Type B pancreatic cell (in vitro differentiated cells): ENCODE measurements around the gene VTN. TPM values are rescaled to one million over a fixed set of nuclear protein-coding genes. Genes with fewer than 3 reads are reported as not detected.

Experiments used
- DNase-seq: peaks from one replicate; pipeline ENCODE4 v3.0.0; 2021; ENCODE audit warnings: mixed read lengths; ENCODE audit not compliant: unreplicated experiment; ENCODE audit errors: extremely low spot score
- H3K27ac Mint-ChIP-seq: 2 replicates; pipeline ENCODE4 v1.8.0; 2021; ENCODE audit warnings: mild to moderate bottlenecking, mixed read lengths
- H3K27me3 Mint-ChIP-seq: 2 replicates; pipeline ENCODE4 v1.8.0; 2021; ENCODE audit warnings: mixed read lengths
- H3K36me3 Mint-ChIP-seq: 2 replicates; pipeline ENCODE4 v1.8.0; 2021; ENCODE audit warnings: mixed read lengths
- H3K4me1 Mint-ChIP-seq: one replicate; pipeline ENCODE4 v1.8.0; 2021; ENCODE audit warnings: mixed read lengths; ENCODE audit not compliant: unreplicated experiment
- H3K4me3 Mint-ChIP-seq: 2 replicates; pipeline ENCODE4 v1.8.0; 2021; ENCODE audit warnings: mild to moderate bottlenecking, mixed read lengths
- H3K9me3 Mint-ChIP-seq: 2 replicates; pipeline ENCODE4 v1.8.0; 2021; ENCODE audit warnings: mixed read lengths
- total RNA-seq: library from RNA; stranded (reverse); gene quantifications from 2 replicates; pipeline ENCODE4 v1.2.1, GENCODE V29; 2021; ENCODE audit warnings: low replicate concordance
- TF ChIP-seq, protein P1 (sequence below): fragments of 200-600 bp; sonication (generic); conservative IDR thresholded peaks from 2 replicates; pipeline ENCODE4 v1.5.0; 2021; ENCODE audit warnings: antibody characterized with exemption, mild to moderate bottlenecking

The VTN gene
- total RNA-seq, 1 donor from 2014 or later, result 20.3 TPM

DNA sequence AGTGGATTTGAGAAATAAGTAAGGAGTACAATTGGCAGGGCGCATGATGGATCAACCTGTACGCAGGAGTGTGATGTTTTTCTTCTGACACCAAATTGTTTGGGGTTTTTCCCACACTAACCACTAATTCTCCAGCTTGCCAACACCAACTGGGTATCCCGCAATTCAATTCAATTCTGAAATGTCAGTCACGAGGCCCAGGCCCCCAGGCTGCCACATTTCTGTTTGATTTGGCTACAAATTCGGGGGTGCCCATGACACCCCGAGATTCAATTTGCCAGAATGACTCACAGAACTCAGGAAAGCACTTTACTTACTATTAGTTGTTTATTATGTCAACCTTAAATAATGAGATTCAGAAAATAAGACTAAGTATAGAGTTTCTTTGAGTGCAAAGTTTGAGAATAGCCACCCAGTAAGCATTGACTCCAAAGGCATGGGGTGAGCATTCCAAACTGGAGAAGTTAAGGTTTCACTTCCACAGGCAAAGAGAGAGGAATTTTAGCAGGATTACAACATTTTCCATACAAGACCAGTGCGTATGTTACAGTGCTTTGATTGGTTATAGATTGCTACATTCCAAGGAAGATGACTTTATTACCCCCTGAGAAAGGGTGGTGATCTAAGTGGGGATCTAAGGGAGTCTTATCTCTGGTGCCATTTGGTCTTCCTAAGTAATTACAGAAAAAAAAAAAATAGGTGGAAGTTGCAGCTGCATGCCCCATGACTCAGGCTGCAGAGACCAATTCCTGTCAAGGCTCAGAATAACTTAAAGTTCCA is 24.4 kb upstream of the VTN start:
- Mint-ChIP-seq H3K27me3 (no peaks in the 10 kb centered on the region), H3K27ac (no peak overlapping the region), H3K9me3 (no peaks in the 10 kb centered on the region), H3K4me1 (peaks cover 11% of the 10 kb centered on the region), H3K36me3 (peaks cover 21% of the 10 kb centered on the region), H3K4me3 (no peak overlapping the region)
- TF ChIP-seq, protein P1, sequence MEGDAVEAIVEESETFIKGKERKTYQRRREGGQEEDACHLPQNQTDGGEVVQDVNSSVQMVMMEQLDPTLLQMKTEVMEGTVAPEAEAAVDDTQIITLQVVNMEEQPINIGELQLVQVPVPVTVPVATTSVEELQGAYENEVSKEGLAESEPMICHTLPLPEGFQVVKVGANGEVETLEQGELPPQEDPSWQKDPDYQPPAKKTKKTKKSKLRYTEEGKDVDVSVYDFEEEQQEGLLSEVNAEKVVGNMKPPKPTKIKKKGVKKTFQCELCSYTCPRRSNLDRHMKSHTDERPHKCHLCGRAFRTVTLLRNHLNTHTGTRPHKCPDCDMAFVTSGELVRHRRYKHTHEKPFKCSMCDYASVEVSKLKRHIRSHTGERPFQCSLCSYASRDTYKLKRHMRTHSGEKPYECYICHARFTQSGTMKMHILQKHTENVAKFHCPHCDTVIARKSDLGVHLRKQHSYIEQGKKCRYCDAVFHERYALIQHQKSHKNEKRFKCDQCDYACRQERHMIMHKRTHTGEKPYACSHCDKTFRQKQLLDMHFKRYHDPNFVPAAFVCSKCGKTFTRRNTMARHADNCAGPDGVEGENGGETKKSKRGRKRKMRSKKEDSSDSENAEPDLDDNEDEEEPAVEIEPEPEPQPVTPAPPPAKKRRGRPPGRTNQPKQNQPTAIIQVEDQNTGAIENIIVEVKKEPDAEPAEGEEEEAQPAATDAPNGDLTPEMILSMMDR, result no peak
- no peak for DNase-seq

DNA sequence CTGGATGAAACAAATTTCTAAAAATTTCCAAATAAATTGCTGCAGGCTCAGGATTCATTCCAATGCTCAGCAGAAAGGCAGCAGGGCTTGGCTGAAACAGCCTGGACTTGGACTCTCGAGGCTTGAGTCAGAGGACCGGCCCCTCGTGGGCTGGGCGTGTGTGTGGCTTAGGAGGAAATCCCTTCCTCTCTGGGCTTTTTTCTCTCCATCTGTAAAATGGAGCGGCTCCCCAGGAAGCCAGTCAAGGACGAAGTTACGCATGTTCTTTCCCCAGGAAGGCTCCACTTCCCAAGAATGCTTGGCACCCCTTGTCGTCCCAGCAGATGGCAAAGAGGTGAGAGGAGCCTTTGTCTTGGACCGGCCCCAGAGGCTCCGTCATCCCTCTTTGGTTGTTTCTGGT is 22.4 kb upstream of the VTN start:
- no peaks in the 10 kb centered on the region for H3K4me1 Mint-ChIP-seq
- H3K9me3 Mint-ChIP-seq, result no peaks in the 10 kb centered on the region
- no peak overlapping the region for H3K27ac Mint-ChIP-seq
- DNase-seq, result no peak
- H3K36me3 Mint-ChIP-seq, result peaks cover 25% of the 10 kb centered on the region
- H3K27me3 Mint-ChIP-seq, result no peaks in the 10 kb centered on the region
- TF ChIP-seq, protein P1, result no peak
- no peak overlapping the region for H3K4me3 Mint-ChIP-seq

DNA sequence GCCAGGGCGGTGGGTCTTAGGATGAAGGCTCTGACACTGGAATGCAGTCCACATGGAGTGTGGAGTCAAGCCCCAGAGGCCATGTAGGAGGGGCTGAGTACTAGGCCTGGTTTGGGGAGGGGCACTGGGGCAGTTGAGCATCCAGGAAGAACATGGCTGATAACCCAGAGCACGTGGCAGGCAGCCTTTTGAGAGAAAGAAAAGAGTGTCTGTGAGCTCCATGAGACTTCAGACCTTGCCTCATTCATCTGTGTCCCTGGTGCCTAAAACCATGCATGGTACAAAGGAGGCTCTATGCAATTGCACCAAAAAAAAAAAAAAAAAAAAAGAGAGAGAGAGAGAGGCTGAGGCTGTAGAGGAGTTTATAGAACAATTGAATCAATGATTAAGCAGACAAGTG is 21.3 kb upstream of the VTN start:
- no peak overlapping the region for H3K27ac Mint-ChIP-seq
- no peak for DNase-seq

DNA sequence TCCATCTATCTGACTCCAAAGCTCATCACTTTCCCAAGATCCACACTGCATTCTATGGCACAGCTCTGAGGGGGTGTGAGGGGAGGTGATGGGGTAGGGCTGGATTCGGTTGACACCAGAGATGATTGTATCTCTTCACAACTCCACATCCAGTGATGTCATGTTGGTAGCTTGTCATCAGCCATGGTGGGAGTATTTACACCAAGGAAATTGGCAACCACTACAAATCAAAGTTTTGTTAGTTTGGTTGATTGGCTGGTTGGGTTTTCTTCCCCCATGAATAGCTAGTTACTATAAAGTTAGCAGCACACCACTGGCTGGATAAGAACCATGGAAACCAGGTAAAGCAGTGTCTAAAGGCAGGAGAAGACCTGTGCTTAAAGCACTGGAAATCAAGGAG is 20.9 kb upstream of the VTN start:
- H3K4me3 Mint-ChIP-seq, result no peak overlapping the region
- H3K36me3 Mint-ChIP-seq, result peaks cover 26% of the 10 kb centered on the region
- DNase-seq, result no peak
- no peaks in the 10 kb centered on the region for H3K27me3 Mint-ChIP-seq
- no peaks in the 10 kb centered on the region for H3K9me3 Mint-ChIP-seq
- H3K27ac Mint-ChIP-seq, result no peak overlapping the region
- no peaks in the 10 kb centered on the region for H3K4me1 Mint-ChIP-seq
- TF ChIP-seq, protein P1, result no peak

More for the DNA sequence above, 21.3 kb upstream of the VTN start:
- Mint-ChIP-seq H3K9me3 (no peaks in the 10 kb centered on the region), H3K4me3 (no peak overlapping the region), H3K27me3 (no peaks in the 10 kb centered on the region), H3K4me1 (no peaks in the 10 kb centered on the region), H3K36me3 (peaks cover 26% of the 10 kb centered on the region)
- TF ChIP-seq, protein P1, result no peak

DNA sequence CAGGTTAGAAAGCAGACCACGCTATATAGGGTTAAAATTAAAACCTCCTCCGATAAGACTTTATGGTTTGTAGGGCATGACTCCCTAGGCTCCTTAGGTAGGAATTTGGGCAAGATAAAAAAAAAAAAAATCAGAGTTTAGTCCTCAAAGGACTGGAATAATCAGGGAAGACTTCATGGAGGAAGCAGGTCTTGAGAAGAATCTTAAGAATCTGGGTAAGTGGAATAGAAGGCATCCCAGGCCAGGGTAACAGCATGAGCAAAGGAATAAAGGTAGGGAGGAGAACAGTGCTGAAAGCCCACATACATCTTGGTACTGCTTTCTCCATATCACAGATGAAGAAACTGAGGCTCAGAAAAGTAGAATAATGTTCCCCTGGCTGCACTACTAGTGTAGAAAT is 20.5 kb upstream of the VTN start:
- H3K4me3 Mint-ChIP-seq, result no peak overlapping the region
- TF ChIP-seq, protein P1, result no peak
- H3K27ac Mint-ChIP-seq, result no peak overlapping the region
- H3K36me3 Mint-ChIP-seq, result peaks cover 26% of the 10 kb centered on the region
- peaks cover under 1% of the 10 kb centered on the region for H3K27me3 Mint-ChIP-seq
- DNase-seq, result no peak
- no peaks in the 10 kb centered on the region for H3K4me1 Mint-ChIP-seq
- H3K9me3 Mint-ChIP-seq, result no peaks in the 10 kb centered on the region
